GM19452 (cell line): ENCODE data around the gene PCAT6.

Experiments
- ATAC-seq: cut with Tn5 transposase; IDR thresholded peaks from one replicate; pipeline ENCODE4 v1.9.1; 2021; ENCODE audit not compliant: unreplicated experiment

PCAT6 gene

GRCh38 chr1:202844259-202844658, 33.5 kb downstream of the PCAT6 start:
- no peak for ATAC-seq

- no peak for ATAC-seq
Observed at GRCh38 chr1:202844935-202845334, 34.2 kb downstream of the PCAT6 start.

DNA sequence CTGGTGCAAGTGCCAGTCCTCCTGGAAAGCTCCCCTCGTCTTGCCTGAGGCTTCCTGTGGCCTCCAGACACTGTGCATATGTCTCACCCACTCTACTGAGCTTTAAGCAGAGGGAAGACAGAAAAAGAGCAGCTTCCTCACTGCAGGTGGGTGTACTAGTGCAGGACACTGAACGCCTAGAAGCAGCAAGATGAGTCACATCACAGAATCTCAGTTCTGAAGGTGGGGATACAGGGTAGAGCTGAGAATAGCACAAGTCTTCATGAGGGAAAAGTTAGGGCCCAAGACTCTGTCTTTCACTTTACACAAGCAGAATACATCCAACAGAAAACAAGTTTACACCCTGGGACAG, 37.4 kb downstream of the PCAT6 start:
- ATAC-seq = no peak

DNA sequence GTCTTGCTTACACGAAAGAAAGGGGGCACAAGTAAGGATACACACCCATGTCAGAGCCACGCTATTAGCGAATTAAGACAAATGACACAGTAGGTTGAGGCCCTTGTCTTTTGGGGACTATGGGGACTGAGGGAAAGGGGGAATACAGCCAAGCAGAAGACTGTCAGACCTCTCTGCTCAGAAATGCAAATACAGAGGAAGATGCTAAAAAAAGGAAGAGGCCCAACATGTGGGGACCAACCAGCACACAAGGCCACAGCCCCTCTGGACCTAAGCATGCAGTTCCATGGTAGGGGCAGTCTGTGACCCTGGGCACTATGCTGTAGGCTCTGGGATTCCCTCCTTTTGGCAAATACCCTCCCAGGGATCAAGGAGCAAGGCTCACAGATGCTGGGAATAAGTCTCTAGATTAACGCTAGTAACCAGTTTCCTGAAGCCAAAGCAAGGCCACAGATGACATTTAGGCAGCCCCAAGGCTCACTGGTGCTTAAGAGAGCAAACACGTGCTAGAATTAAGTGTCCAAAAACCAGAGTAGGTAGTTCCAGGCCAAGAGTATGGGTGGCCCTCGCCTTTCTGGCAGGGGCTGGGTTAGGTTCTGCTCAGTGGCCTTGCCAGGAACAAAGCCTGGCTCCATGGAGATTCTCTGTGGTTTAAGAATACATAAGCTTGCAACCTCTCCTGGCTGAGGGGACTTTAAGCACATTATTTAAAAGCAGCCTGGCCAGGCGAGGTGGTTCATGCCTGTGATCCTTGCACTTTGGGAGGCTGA, 40.0 kb downstream of the PCAT6 start:
- no peak for ATAC-seq

DNA sequence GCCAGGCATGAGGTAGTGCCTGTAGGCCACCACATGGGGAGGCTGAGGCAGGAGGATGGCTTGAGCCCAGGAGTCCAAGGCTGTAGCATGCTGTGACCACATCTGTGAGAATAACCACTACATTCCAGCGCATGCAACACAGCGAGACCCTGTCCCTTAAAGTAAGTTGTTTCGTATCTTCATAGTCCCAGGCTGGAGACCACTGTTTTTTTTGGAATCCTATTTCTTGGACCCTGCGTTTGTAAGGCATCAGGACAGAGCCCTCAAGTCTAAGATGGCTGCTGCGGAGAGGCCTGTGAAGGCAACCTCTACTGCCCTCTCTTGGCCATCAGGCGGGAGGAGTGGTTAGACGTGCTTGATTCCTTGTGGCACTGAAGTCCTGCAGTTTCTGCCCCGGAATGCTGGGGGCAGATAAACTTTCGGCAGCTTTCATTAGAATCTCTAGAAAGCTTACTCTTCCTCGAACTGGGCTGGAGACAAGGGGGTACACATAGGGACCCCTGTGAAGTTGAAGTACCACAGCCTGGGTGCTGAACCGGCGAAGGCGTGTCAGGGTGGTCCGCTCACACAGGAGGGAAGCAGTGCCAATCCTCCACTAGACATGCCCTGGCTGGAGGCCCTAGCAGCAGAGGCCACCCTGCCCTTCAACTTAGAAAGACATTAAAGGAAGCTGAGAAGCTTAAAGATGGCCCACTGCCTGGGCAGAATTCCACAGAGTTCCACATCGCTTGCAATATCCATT, 41.6 kb downstream of the PCAT6 start:
- ATAC-seq = no peak

- no peak for ATAC-seq
Observed at GRCh38 chr1:202854787-202855186, 44.0 kb downstream of the PCAT6 start.

GRCh38 chr1:202856014-202856413, 45.3 kb downstream of the PCAT6 start:
- ATAC-seq = no peak

GRCh38 chr1:202857136-202857610, 46.4 kb downstream of the PCAT6 start:
- ATAC-seq = no peak

GRCh38 chr1:202858331-202858730, 47.6 kb downstream of the PCAT6 start:
- ATAC-seq = no peak

DNA sequence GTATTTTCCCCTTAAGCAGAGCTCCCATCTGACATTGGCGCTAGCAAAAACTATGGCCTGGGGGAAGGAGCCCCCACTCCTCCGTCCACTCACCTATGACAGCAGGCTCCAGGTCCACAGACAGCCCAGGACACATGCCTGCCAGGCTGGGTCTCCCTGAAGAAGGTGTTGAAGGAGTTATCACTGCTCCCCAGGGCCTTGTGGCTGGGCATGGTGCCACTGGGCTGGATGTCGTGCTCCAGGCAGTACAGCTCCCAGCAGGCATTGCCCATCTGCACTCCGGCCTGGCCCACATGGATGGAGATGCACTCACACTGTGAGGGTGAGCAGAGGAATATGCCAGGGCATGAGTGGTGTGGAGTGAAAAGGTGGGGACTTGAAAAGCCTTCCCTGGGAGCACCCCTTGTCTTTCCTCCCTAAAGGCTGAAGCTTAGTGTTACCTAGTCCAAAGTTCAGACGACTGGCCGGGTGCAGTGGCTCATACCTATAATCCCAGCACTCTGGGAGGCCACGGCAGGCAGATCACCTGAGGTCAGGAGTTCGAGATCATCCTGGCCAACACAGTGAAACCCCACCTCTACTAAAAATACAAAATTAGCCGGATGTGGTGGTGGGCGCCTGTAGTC, 48.1 kb downstream of the PCAT6 start:
- ATAC-seq = no peak

- ATAC-seq = no peak
Observed at GRCh38 chr1:202860744-202861419, 50.1 kb downstream of the PCAT6 start.
